ENCODE results near the gene ZG16.

- TF ChIP-seq POLR2A (IDR thresholded peaks at IDR 0.05; ENCODE audit: low read depth, low read length) (no peak), POLR2AphosphoS5 (IDR thresholded peaks at IDR 0.05; ENCODE audit: low read depth, low read length) (no peak)
Measured at GRCh38 chr16:29775742-29776408, 2.2 kb upstream of the ZG16 start.

Measured in GM12891 (cell line).